Skin of body (tissue), 2 donors: ENCODE results near the gene CLMN. TPM values are rescaled to one million over a fixed set of nuclear protein-coding genes. Genes with fewer than 3 reads are reported as not detected.
A peak's percentile ranks its signal among the peaks of the same experiment; 100 is the strongest.
"Not testable (repeated sequence)": the region's sequence is repeated elsewhere in the genome, so short reads cannot be mapped to it uniquely, and the experiment has no call there.

Experiments
- DNase-seq: peaks from one replicate; lab custom pipeline; 2025; lab: John Stamatoyannopoulos, UW
- total RNA-seq: library from RNA; depleted of rRNA; stranded (reverse); fragments of >200 nt; gene quantifications from one replicate; pipeline ENCODE4 v1.2.3, GENCODE V29; 2014

The CLMN gene
- total RNA-seq, 1 donor from 2014 or later = 13.6 TPM

- no peak for DNase-seq
These were observed 32.4 kb downstream of the CLMN start for GRCh38 chr14:95287176-95287754.

GRCh38 chr14:95286645-95287044 is 33.1 kb downstream of the CLMN start:
- no peak for DNase-seq

- no peak for DNase-seq
These were observed 34.1 kb downstream of the CLMN start for GRCh38 chr14:95285566-95285965.

GRCh38 chr14:95283802-95284201 is 35.9 kb downstream of the CLMN start:
- not testable (repeated sequence) for DNase-seq

GRCh38 chr14:95282986-95283380 is 36.7 kb downstream of the CLMN start:
- DNase-seq = not testable (repeated sequence)

GRCh38 chr14:95282354-95282985 is 37.2 kb downstream of the CLMN start:
- no peak for DNase-seq

GRCh38 chr14:95281560-95282176 is 38.0 kb downstream of the CLMN start:
- no peak for DNase-seq

GRCh38 chr14:95275494-95275893 is 44.2 kb downstream of the CLMN start:
- DNase-seq = no peak

- no peak for DNase-seq
These were observed 44.8 kb downstream of the CLMN start for GRCh38 chr14:95274874-95275273.

GRCh38 chr14:95274279-95274678 is 45.4 kb downstream of the CLMN start:
- no peak for DNase-seq

GRCh38 chr14:95273001-95273978 is 46.4 kb downstream of the CLMN start:
- no peak for DNase-seq

GRCh38 chr14:95272057-95272456 is 47.7 kb downstream of the CLMN start:
- no peak for DNase-seq

GRCh38 chr14:95270203-95270602 is 49.5 kb downstream of the CLMN start:
- DNase-seq = no peak

GRCh38 chr14:95269493-95269892 is 50.2 kb downstream of the CLMN start:
- DNase-seq = no peak

- no peak for DNase-seq
These were observed 51.4 kb downstream of the CLMN start for GRCh38 chr14:95268350-95268749.

GRCh38 chr14:95267306-95267705 is 52.4 kb downstream of the CLMN start:
- no peak for DNase-seq

GRCh38 chr14:95265106-95266094 is 54.3 kb downstream of the CLMN start:
- peak; percentile 62 for DNase-seq

GRCh38 chr14:95264271-95264973 is 55.3 kb downstream of the CLMN start:
- no peak for DNase-seq

GRCh38 chr14:95263527-95264231 is 56.0 kb downstream of the CLMN start:
- DNase-seq = no peak
